GM18499 (cell line): ENCODE data around the gene B3GNT5.

ENCODE experiments used
- ATAC-seq: cut with Tn5 transposase; IDR thresholded peaks from one replicate; pipeline ENCODE4 v1.9.1; 2021; ENCODE audit warnings: moderate number of reproducible peaks; ENCODE audit not compliant: insufficient read depth, unreplicated experiment

The B3GNT5 gene

GRCh38 chr3:183252973-183253527 lies at the start of gene B3GNT5:
Gene B3GNT5 (plus strand): TSS chr3:183253253. CDS start chr3:183269799, 16,546 bp downstream.
- no peak for ATAC-seq

- ATAC-seq: no peak
Measured at GRCh38 chr3:183203670-183204069, 49.4 kb upstream of the B3GNT5 start.

- ATAC-seq: no peak
Measured at GRCh38 chr3:183208260-183208659, 44.8 kb upstream of the B3GNT5 start.

GRCh38 chr3:183208800-183209199 lies 44.3 kb upstream of the B3GNT5 start:
- ATAC-seq: no peak

- no peak for ATAC-seq
Measured at GRCh38 chr3:183210341-183210740, 42.7 kb upstream of the B3GNT5 start.

- no peak for ATAC-seq
Measured at GRCh38 chr3:183210862-183211341, 42.2 kb upstream of the B3GNT5 start.

GRCh38 chr3:183211352-183211751 lies 41.7 kb upstream of the B3GNT5 start:
- no peak for ATAC-seq

GRCh38 chr3:183212096-183212495 lies 41.0 kb upstream of the B3GNT5 start:
- no peak for ATAC-seq

- no peak for ATAC-seq
Measured at GRCh38 chr3:183212565-183212964, 40.5 kb upstream of the B3GNT5 start.

- ATAC-seq: no peak
Measured at GRCh38 chr3:183213415-183214276, 39.4 kb upstream of the B3GNT5 start.

- ATAC-seq: no peak
Measured at GRCh38 chr3:183214277-183214612, 38.8 kb upstream of the B3GNT5 start.

- ATAC-seq: no peak
Measured at GRCh38 chr3:183215591-183216202, 37.4 kb upstream of the B3GNT5 start.

- no peak for ATAC-seq
Measured at GRCh38 chr3:183217548-183218332, 35.3 kb upstream of the B3GNT5 start.

- no peak for ATAC-seq
Measured at GRCh38 chr3:183218826-183219225, 34.2 kb upstream of the B3GNT5 start.

GRCh38 chr3:183220828-183221227 lies 32.2 kb upstream of the B3GNT5 start:
- no peak for ATAC-seq

GRCh38 chr3:183222631-183223235 lies 30.3 kb upstream of the B3GNT5 start:
- no peak for ATAC-seq

GRCh38 chr3:183224180-183224970 lies 28.7 kb upstream of the B3GNT5 start:
- ATAC-seq: no peak

- ATAC-seq: no peak
Measured at GRCh38 chr3:183226333-183226890, 26.6 kb upstream of the B3GNT5 start.

GRCh38 chr3:183227586-183227985 lies 25.5 kb upstream of the B3GNT5 start:
- no peak for ATAC-seq
